Endothelial cell (in vitro differentiated cells): ENCODE measurements around the gene GRIN2B. TPM values are rescaled to one million over a fixed set of nuclear protein-coding genes. Genes with fewer than 3 reads are reported as not detected.

Experiments
- DNase-seq: peaks from one replicate; pipeline ENCODE4 v3.0.0; 2021; ENCODE audit warnings: low spot score
- H3K27ac Mint-ChIP-seq: one replicate; pipeline ENCODE4 v1.8.0; 2021; ENCODE audit warnings: mixed read lengths, inconsistent platforms; ENCODE audit not compliant: unreplicated experiment
- H3K27me3 Mint-ChIP-seq: one replicate; pipeline ENCODE4 v1.8.0; 2021; ENCODE audit warnings: mild to moderate bottlenecking, moderate library complexity, mixed read lengths, inconsistent platforms; ENCODE audit not compliant: unreplicated experiment
- H3K36me3 Mint-ChIP-seq: one replicate; pipeline ENCODE4 v1.8.0; 2021; ENCODE audit warnings: mild to moderate bottlenecking, low read depth, mixed read lengths, inconsistent platforms; ENCODE audit not compliant: unreplicated experiment
- H3K4me1 Mint-ChIP-seq: one replicate; pipeline ENCODE4 v1.8.0; 2021; ENCODE audit warnings: mild to moderate bottlenecking, mixed read lengths, inconsistent platforms; ENCODE audit not compliant: unreplicated experiment
- H3K4me3 Mint-ChIP-seq: one replicate; pipeline ENCODE4 v1.8.0; 2021; ENCODE audit warnings: mild to moderate bottlenecking, mixed read lengths, inconsistent platforms; ENCODE audit not compliant: unreplicated experiment
- H3K9me3 Mint-ChIP-seq: one replicate; pipeline ENCODE4 v1.8.0; 2021; ENCODE audit warnings: mixed read lengths, inconsistent platforms; ENCODE audit not compliant: unreplicated experiment
- long read RNA-seq: library from polyadenylated mRNA; unstranded; transcript quantifications from one replicate; pipeline ENCODE4 v2.0.0, GENCODE V29; 2020; ENCODE audit not compliant: unreplicated experiment
- total RNA-seq: library from RNA; stranded (reverse); fragmentation: NEBNext Ultra II Directional; extraction: Animal tissue kit (Norgen Biotek cat#: 25700); gene quantifications from one replicate; pipeline ENCODE4 v1.2.1, GENCODE V29; 2021; ENCODE audit not compliant: unreplicated experiment
- TF ChIP-seq, protein P1 (sequence below): fragments of 200-600 bp; sonication (generic); IDR thresholded peaks from one replicate; pipeline ENCODE4 v1.5.0; 2021; ENCODE audit warnings: antibody characterized with exemption; ENCODE audit not compliant: unreplicated experiment

Gene GRIN2B
- 2.4 TPM for total RNA-seq
- long read RNA-seq: 0 reads

DNA sequence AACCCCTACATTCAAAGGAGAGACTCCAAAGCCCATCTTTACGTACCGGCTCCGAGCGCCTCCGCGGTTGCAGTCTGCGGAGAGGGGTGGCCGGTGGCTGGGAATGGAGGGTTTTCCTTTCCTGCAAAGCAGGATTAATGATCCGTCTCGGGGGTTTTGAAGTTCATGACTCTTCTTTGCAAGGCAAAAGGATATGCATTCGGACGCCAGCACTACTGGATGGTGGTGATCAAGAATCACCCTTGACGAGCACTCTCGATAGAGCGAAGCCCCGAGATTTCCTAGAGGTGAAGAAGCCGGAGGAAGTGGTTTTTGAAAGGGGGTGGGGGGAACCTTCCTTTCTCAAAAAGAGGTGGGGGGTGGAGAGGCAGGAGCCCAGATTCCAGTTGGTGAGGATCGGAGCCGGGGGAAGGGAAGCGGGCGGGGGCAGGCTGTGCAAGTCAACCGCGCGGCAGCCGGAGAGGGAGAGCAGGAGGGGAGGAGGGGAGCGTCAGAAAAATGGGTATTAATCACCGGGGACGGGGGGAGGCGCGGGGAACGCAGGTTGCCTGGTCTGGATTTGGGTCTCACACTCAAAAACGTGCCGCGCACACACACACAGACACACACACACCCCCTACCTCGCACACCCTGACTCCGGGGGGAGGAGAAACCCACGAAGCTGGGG is at the start of gene GRIN2B:
GRIN2B (minus strand) TSS at position 307 of the 667 bp plus-strand sequence. CDS start 115,394 bp downstream, outside the sequence.
- Mint-ChIP-seq H3K4me1 (peaks cover 22% of the 10 kb centered on the region), H3K9me3 (no peaks in the 10 kb centered on the region), H3K27ac (no peak within 1 kb of the TSS), H3K27me3 (peaks cover 13% of the 10 kb centered on the region), H3K36me3 (no peaks in the 10 kb centered on the region), H3K4me3 (peak within 1 kb of the TSS; percentile 90)
- DNase-seq: peak; percentile 19
- TF ChIP-seq, protein P1, sequence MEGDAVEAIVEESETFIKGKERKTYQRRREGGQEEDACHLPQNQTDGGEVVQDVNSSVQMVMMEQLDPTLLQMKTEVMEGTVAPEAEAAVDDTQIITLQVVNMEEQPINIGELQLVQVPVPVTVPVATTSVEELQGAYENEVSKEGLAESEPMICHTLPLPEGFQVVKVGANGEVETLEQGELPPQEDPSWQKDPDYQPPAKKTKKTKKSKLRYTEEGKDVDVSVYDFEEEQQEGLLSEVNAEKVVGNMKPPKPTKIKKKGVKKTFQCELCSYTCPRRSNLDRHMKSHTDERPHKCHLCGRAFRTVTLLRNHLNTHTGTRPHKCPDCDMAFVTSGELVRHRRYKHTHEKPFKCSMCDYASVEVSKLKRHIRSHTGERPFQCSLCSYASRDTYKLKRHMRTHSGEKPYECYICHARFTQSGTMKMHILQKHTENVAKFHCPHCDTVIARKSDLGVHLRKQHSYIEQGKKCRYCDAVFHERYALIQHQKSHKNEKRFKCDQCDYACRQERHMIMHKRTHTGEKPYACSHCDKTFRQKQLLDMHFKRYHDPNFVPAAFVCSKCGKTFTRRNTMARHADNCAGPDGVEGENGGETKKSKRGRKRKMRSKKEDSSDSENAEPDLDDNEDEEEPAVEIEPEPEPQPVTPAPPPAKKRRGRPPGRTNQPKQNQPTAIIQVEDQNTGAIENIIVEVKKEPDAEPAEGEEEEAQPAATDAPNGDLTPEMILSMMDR: no peak

DNA sequence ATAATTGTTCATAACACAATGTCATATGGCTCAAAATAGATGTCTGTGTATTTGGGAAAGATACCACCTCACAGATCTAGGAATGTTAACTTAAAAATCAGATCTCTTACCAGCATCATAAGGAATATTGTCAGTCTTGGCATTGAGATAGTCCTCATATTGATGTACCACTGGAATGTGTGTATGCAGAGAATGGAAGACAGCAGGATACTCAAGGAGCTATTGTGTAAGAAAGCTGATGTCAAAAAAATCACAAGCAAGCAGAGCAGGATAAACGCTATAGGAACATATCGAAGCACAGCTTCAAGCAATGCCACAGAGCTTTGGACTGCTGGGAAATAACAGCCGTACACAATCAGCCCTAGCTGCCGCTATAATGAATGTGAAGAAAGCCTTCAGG is 45.1 kb upstream of the GRIN2B start:
- H3K27me3 Mint-ChIP-seq: no peaks in the 10 kb centered on the region
- H3K4me1 Mint-ChIP-seq: no peaks in the 10 kb centered on the region
- H3K4me3 Mint-ChIP-seq: no peak overlapping the region
- TF ChIP-seq, protein P1: no peak
- H3K27ac Mint-ChIP-seq: no peak overlapping the region
- no peaks in the 10 kb centered on the region for H3K36me3 Mint-ChIP-seq
- no peak for DNase-seq
- H3K9me3 Mint-ChIP-seq: no peaks in the 10 kb centered on the region

DNA sequence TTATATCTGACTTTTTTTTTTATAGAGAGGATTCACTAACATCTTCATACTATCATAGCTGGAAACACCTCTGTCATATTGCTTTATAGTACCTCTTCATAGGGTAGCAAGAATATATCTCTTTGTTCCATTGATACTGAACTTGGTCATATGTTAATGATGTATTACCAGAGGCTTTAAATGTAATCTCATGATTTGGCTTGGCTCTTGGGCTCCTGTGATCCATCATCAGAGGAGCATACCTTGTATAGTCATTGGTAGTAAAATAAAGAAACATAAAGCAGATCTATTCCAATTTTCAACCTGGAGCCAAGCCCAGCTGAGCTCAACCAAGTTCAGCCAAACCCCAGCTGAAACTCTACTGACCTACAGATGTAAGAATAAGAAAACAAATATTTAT is 43.2 kb upstream of the GRIN2B start:
- Mint-ChIP-seq H3K9me3 (no peaks in the 10 kb centered on the region), H3K4me1 (no peaks in the 10 kb centered on the region), H3K27me3 (no peaks in the 10 kb centered on the region), H3K4me3 (no peak overlapping the region), H3K36me3 (no peaks in the 10 kb centered on the region), H3K27ac (no peak overlapping the region)
- TF ChIP-seq, protein P1: no peak
- no peak for DNase-seq

DNA sequence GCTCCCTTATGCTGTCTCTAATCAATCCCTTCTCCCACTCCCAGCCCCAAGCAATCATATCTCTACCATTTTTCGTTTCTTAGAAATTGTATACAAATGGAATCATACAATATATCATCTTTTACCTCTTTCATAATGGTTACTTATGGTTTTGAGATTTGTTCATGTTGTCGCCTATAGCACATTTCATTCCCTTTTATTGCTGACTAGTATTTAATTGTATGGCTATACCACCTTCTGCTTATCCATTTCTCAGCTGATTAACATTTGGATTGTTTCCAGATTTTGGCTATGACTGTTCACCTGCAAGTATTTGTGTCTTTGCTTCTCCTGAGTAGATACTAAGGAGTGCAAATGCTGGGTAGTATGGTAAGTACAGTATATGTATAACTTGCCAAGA is 36.7 kb upstream of the GRIN2B start:
- no peaks in the 10 kb centered on the region for H3K4me1 Mint-ChIP-seq
- TF ChIP-seq, protein P1: no peak
- H3K9me3 Mint-ChIP-seq: no peaks in the 10 kb centered on the region
- no peak overlapping the region for H3K27ac Mint-ChIP-seq
- no peaks in the 10 kb centered on the region for H3K36me3 Mint-ChIP-seq
- no peak overlapping the region for H3K4me3 Mint-ChIP-seq
- no peak for DNase-seq
- no peaks in the 10 kb centered on the region for H3K27me3 Mint-ChIP-seq

DNA sequence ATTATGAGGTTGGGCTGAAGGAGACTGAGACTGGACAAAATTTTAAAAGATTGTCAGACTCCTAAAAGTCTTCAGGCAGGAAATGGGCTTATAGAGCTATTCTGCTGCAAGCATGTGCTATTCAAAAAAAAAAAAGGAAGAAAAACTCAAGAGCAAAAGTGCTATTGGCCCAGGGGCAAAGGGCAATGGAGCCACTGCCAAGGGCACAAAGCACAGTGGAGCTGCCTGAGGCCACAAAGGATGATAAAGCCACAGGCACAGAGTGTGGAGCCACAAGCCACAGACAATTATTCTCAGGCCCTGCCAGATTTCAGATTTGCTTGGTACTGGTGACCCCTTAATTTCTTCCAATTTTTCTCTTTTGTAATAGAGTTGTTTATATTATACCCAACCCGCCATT is 29.6 kb upstream of the GRIN2B start:
- H3K27ac Mint-ChIP-seq: no peak overlapping the region
- no peaks in the 10 kb centered on the region for H3K9me3 Mint-ChIP-seq
- no peaks in the 10 kb centered on the region for H3K27me3 Mint-ChIP-seq
- TF ChIP-seq, protein P1: no peak
- H3K4me3 Mint-ChIP-seq: no peak overlapping the region
- H3K36me3 Mint-ChIP-seq: no peaks in the 10 kb centered on the region
- no peaks in the 10 kb centered on the region for H3K4me1 Mint-ChIP-seq
- no peak for DNase-seq
